Smooth muscle cell (in vitro differentiated cells): ENCODE results near the gene PLD1. TPM values are rescaled to one million over a fixed set of nuclear protein-coding genes. Genes with fewer than 3 reads are reported as not detected.

Experiments
- DNase-seq: peaks from one replicate; lab custom pipeline; 2025; ENCODE audit not compliant: unreplicated experiment; lab: John Stamatoyannopoulos, UW
- H2AFZ ChIP-seq: fragments of 200-600 bp; sonication (generic); 2 replicates; pipeline ENCODE4 v1.6.0; 2016; ENCODE audit warnings: antibody characterized with exemption, low read depth, mild to moderate bottlenecking
- H3F3A ChIP-seq: fragments of 200-600 bp; sonication (generic); 2 replicates; pipeline ENCODE4 v1.6.0; 2017; ENCODE audit warnings: antibody characterized with exemption, low read depth
- H3K27ac ChIP-seq: fragments of 200-600 bp; sonication (generic); 2 replicates; pipeline ENCODE4 v1.5.1; 2016; ENCODE audit warnings: low read depth, mild to moderate bottlenecking
- H3K27me3 ChIP-seq: fragments of 200-600 bp; sonication (generic); 2 replicates; pipeline ENCODE4 v1.6.1; 2016; ENCODE audit warnings: low read depth, mild to moderate bottlenecking
- H3K36me3 ChIP-seq: fragments of 200-600 bp; sonication (generic); 2 replicates; pipeline ENCODE4 v1.5.1; 2016; ENCODE audit warnings: low read depth
- H3K4me1 ChIP-seq: fragments of 200-600 bp; sonication (generic); 2 replicates; pipeline ENCODE4 v1.5.1; 2016; ENCODE audit warnings: low read depth
- H3K4me2 ChIP-seq: fragments of 200-600 bp; sonication (generic); 2 replicates; pipeline ENCODE4 v1.6.0; 2016; ENCODE audit warnings: mild to moderate bottlenecking
- H3K4me3 ChIP-seq: fragments of 200-600 bp; sonication (generic); 2 replicates; pipeline ENCODE4 v1.5.1; 2016; ENCODE audit warnings: mild to moderate bottlenecking
- H3K79me2 ChIP-seq: fragments of 200-600 bp; sonication (generic); 2 replicates; pipeline ENCODE4 v1.6.0; 2016; ENCODE audit warnings: low read depth, mild to moderate bottlenecking
- H3K9ac ChIP-seq: fragments of 200-600 bp; sonication (generic); 2 replicates; pipeline ENCODE4 v1.6.0; 2016; ENCODE audit warnings: low read depth
- H3K9me3 ChIP-seq: fragments of 200-600 bp; sonication (generic); replicated peaks from 2 replicates; pipeline ENCODE4 v1.5.1; 2016; ENCODE audit warnings: low read depth
- H4K20me1 ChIP-seq: fragments of 200-600 bp; sonication (generic); 2 replicates; pipeline ENCODE4 v1.6.0; 2016; ENCODE audit warnings: low read depth
- CTCF ChIP-seq: fragments of 200-600 bp; sonication (generic); IDR thresholded peaks from 2 replicates; pipeline ENCODE4 v1.5.1; 2017; ENCODE audit warnings: borderline replicate concordance, mild to moderate bottlenecking, antibody characterized with exemption; ENCODE audit not compliant: insufficient read depth, poor library complexity, severe bottlenecking
- WGBS: methylation state at CpG from one replicate; pipeline ENCODE4 v1.1.7; 2016; ENCODE audit warnings: low lambda C conversion rate; 5-methylcytosine and 5-hydroxymethylcytosine counted together
- polyA plus RNA-seq: library from polyadenylated mRNA; unstranded; fragments of >200 nt; fragmentation: Nextera tagmentation; extraction: Ambion mirVana; gene quantifications from 2 replicates; pipeline ENCODE4 v1.2.1, GENCODE V29; 2016
- total RNA-seq: library from RNA; depleted of rRNA; stranded (reverse); fragments of >200 nt; gene quantifications from 2 replicates; pipeline ENCODE4 v1.2.3, GENCODE V29; 2014

The PLD1 gene
- total and polyA plus RNA-seq, 2 experiments from 2014 or later = 15.2 to 36.1 TPM

GRCh38 chr3:171827385-171827784 is 17.1 kb upstream of the PLD1 start:
- H3K9ac ChIP-seq = no peak overlapping the region
- no peak overlapping the region for H3K4me2 ChIP-seq
- 92% methylated on average over 3 of the region's 3 CpGs for WGBS
- no peaks in the 10 kb centered on the region for H4K20me1 ChIP-seq
- H3K27me3 ChIP-seq = no peaks in the 10 kb centered on the region
- peaks cover 20% of the 10 kb centered on the region for H3F3A ChIP-seq
- no peak overlapping the region for H2AFZ ChIP-seq
- no peak overlapping the region for H3K27ac ChIP-seq
- no peak overlapping the region for H3K4me3 ChIP-seq
- no peak for DNase-seq
- no peak for TF ChIP-seq CTCF
- no peaks in the 10 kb centered on the region for H3K36me3 ChIP-seq
- peaks cover 8% of the 10 kb centered on the region for H3K4me1 ChIP-seq
- no peaks in the 10 kb centered on the region for H3K9me3 ChIP-seq
- H3K79me2 ChIP-seq = no peaks in the 10 kb centered on the region

- peak overlapping the region; percentile 65 for H3K4me2 ChIP-seq
- no peaks in the 10 kb centered on the region for H3K36me3 ChIP-seq
- no peaks in the 10 kb centered on the region for H3K9me3 ChIP-seq
- peak overlapping the region; percentile 9 for H3K9ac ChIP-seq
- 16% methylated on average over 5 of the region's 5 CpGs for WGBS
- H3K4me1 ChIP-seq = peaks cover 8% of the 10 kb centered on the region
- no peak for DNase-seq
- no peak for TF ChIP-seq CTCF
- no peaks in the 10 kb centered on the region for H3K27me3 ChIP-seq
- H3F3A ChIP-seq = peaks cover 26% of the 10 kb centered on the region
- no peak overlapping the region for H2AFZ ChIP-seq
- no peaks in the 10 kb centered on the region for H4K20me1 ChIP-seq
- H3K4me3 ChIP-seq = no peak overlapping the region
- H3K79me2 ChIP-seq = no peaks in the 10 kb centered on the region
- peak overlapping the region; percentile 80 for H3K27ac ChIP-seq
These were observed 15.0 kb upstream of the PLD1 start for GRCh38 chr3:171825222-171825828.

GRCh38 chr3:171824824-171825221 is 14.5 kb upstream of the PLD1 start:
- no peak for DNase-seq
- H3K4me2 ChIP-seq = peak overlapping the region; percentile 65
- peak overlapping the region; percentile 80 for H3K27ac ChIP-seq
- H3K27me3 ChIP-seq = no peaks in the 10 kb centered on the region
- H3K4me3 ChIP-seq = no peak overlapping the region
- H2AFZ ChIP-seq = no peak overlapping the region
- H3K9ac ChIP-seq = peak overlapping the region; percentile 9
- 41% methylated on average over 7 of the region's 7 CpGs for WGBS
- no peaks in the 10 kb centered on the region for H3K36me3 ChIP-seq
- H3K4me1 ChIP-seq = peaks cover 8% of the 10 kb centered on the region
- no peaks in the 10 kb centered on the region for H3K9me3 ChIP-seq
- peaks cover 26% of the 10 kb centered on the region for H3F3A ChIP-seq
- no peaks in the 10 kb centered on the region for H4K20me1 ChIP-seq
- TF ChIP-seq CTCF = no peak
- H3K79me2 ChIP-seq = no peaks in the 10 kb centered on the region

- no peaks in the 10 kb centered on the region for H3K27me3 ChIP-seq
- peaks cover 8% of the 10 kb centered on the region for H3K4me1 ChIP-seq
- peak overlapping the region; percentile 36 for H3K27ac ChIP-seq
- H3K4me2 ChIP-seq = no peak overlapping the region
- no peaks in the 10 kb centered on the region for H3K9me3 ChIP-seq
- no peaks in the 10 kb centered on the region for H4K20me1 ChIP-seq
- H3F3A ChIP-seq = peaks cover 26% of the 10 kb centered on the region
- H3K4me3 ChIP-seq = no peak overlapping the region
- no peaks in the 10 kb centered on the region for H3K79me2 ChIP-seq
- TF ChIP-seq CTCF = no peak
- DNase-seq = no peak
- no peak overlapping the region for H3K9ac ChIP-seq
- H3K36me3 ChIP-seq = no peaks in the 10 kb centered on the region
- 81% methylated on average over 6 of the region's 6 CpGs for WGBS
- H2AFZ ChIP-seq = no peak overlapping the region
These were observed 13.8 kb upstream of the PLD1 start for GRCh38 chr3:171824116-171824515.
